Kidney tubule cell (primary cell): Measurements from ENCODE around the gene ITPR3.

Experiments
- DNase-seq: peaks from one replicate; pipeline ENCODE4 v3.0.0-alpha.2; 2018; ENCODE audit warnings: low spot score

The ITPR3 gene

DNA sequence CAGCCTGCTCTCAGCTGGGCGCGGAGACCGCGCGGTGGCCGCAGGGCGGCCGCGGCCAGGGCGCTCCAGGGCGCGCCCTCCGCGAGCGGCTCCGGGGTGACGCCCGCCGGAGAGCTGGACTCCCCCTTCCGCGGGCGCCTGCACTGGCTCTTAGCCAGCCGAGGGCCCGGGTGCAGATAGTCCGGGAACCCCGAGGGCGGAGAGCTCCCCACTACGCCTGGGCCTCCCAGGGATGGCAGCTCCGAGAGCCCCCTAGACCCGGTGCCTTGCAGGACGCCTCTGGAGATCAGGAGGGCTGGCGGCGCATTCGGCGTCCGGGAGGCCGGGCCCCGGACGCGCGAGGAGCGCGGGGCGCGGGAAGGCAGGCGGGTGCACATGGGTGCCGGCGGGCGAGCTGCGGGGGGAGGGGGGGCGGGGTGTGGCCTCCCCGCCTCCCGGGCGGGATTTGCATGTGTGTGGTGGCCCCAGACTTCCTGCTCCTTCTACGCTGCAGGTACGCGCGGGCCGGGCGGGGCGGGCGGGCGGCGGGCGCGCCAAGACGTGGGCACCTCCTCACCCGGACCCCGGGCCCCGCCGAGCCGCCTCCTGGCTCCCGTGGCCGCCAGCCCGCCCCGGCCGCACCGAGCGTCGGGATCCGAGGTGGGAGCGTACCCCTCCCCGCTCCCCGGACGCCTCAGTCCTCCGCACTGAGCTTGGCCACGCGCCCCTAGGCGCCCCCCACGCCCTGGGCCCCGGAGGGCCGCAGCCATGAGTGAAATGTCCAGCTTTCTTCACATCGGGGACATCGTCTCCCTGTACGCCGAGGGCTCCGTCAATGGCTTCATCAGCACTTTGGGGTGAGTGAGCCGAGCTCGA is at the start of gene ITPR3:
Gene ITPR3 (plus strand): TSS at position 467 of the 855 bp plus-strand sequence. CDS start 281 bp downstream, at position 748.
- DNase-seq, result peak; percentile 87

DNA sequence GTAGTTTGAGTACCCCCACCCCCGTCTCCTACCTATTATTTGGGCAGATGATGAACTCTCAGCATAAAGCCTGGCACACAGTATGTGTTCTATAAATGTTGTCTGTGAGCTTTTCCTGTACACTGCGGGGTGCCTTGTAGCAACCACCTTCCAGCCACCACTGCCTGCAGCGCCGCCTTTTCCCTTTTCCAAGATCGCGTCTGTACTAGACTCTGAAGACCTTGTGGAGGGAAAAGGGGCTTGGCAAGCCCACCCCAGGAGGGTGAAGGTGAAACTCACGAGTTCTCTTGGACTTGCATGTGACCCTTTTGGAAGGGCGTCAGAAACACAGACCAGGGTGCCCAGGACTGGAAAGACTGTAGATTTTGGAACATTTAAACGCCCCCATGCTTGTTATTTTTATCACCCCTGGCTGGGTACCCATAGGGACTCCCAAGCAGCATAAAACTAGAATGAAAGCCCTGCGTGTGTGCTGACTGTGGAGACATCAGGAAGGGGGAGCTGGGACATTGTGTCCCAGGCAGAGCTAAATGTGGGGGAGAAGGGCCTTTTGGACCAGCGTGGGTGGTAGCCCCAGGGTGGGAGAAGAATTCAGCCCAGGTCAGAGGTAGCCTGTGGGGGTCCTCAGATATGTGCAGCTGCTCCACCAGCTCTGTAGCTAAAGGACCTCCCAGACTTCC is 49.3 kb upstream of the ITPR3 start:
- no peak for DNase-seq

DNA sequence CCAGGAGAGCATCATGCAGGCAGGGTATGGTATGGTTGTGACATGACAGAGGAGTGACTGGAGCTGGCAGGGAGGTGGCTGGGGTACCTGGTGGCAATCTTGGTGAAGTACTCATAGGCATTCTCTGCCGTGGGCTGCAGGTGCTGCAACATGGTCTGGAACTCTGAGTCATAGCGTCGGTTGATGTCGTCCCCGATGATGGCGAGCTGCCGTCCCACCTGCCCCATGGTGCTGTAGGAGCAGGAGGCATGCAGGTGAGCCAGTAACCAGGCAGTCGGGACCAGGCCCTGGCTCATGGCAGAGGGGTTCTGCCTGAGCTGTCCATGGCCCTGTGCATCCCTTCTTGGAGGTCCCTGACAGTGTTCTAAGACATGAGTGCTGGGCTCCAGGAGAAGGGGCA is 45.9 kb upstream of the ITPR3 start:
- DNase-seq, result no peak

DNA sequence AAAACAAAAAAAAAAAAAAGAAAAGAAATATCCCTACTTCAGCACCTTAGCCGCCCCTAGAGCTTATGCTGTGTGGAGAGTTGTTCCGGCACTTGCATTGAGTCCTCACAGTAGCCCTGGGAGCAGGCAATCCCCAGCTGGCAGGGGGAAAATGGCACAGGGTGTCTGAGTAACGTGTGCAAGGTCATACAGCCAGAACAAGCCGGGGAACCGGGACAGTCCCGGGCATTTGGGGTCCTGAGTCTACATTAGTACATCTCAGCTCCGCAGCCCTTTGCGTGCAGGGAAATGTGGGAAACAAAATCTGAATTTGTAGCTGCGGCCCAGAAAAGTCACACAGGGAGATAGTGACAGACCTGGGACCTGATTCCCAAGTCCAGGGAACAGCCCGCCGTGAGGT is 44.5 kb upstream of the ITPR3 start:
- no peak for DNase-seq

DNA sequence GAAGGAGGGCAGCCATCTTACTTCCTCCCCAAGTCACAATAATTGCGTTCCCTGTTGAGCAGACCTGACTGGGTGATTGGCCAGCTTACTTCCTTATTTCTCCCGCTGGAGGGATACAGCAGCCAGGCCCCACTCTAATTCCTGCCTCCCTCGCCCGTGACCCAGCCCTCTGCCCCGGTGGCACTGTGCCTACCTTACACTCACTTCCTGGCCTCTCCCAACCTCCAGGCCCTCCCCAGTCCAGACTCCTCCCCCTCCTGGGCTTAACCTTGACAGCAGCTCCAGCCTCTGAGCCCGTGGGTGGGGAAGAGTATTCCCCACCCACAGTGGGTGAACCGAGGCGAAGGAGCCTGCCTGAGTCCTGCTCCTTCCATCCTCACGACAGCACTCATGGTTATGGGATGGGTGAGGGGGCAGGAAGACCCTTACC is 44.0 kb upstream of the ITPR3 start:
- peak; percentile 75 for DNase-seq

DNA sequence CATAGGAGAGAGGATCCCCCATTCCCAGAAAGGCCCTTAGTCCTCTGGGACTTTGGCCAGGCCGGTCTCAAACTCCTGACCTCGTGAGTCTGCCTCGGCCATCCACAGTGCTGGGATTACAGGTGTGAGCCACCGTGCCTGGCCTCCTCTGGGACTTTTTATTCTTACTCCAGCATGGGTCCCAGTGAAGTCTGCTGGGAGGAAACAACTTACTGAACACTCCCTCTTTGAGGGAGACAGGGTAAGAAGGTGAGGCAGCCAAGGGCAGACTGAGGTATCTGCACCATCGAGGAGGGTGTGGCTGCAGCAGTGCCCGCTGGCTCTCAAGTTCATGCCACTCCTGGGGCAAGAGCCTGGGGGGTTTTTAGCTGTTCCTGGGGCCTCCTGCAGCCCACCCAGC is 43.4 kb upstream of the ITPR3 start:
- DNase-seq, result no peak

DNA sequence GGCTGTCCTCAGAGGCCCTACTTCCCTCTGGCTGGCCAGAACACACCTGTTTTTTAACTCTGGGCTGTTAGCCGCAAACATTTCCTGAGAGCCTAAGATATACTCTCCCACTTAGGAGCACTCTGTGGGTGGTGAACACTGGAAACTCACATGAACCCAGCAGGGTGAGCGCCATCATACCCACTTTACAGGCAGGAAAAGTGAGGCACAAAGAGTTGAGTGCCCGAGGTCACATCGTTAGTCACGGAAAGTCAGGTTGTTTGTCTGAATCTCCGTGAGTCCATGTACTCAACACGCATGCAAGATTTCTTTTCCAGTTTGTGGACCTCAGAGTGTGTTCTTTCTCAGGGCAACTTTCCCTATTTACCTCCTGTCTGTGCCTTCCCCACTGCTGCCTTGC is 43.0 kb upstream of the ITPR3 start:
- no peak for DNase-seq

DNA sequence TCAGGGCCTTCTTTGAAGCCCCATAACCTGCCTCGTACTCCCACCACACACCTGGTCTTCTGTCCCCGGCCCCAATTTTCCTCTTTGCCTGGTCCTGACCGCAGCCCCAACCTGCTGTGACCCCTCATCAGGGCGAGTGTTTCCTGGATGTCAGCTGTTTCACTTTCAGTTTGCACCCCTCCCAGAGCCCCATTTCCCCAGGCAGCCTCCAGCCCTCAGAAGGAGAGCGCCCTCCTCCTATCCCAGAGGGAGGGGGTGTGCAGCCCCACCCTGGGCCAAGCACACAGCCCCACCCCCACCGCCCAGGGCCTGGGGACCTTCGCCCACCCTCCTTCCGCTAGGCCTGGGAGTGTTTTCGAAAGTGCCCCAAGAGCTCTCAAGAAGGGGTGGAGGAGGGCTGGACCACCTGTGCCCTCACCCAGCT is 42.5 kb upstream of the ITPR3 start:
- DNase-seq, result no peak

DNA sequence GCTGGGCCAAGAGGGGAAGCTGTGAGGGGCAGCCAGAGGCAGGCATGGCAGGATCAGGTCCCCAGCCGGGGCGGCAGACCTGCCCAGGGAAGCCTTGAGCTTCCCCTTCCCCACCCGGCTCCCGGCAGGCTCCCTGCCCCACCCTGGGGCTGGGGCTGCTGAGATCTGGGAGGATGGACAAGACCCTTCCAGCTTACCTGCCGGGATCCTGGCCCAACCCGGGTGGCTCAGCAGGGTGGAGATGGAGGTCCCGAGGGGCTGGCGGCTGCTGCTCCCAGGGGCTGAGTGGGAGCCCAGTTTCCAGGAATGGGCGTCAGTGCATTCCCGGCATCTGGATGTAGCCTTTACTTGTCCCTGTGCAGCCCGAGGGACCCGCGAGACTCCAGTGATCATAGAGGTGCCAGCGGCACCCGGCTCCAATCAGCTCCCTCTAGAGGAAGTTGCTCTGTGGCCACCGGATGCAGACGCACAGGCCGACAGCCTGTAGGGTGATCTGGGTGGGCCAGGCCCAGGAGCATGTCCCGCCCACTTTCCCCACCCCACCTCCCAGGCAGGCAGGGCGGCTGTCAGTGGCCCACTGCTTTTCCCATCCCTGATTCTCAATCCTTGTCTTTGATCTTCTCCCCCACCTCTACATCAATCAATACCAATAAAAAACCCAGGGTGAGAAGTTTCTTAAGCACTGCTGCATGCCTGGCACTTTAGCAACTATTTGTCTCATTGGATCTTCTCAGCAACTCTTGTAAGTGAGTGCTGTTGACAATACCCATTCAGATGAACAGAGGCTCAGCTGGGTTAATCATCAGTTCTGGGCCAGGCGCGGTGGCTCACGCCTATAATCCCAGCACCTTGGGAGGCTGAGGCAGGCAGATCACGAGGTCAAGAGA is 41.1 kb upstream of the ITPR3 start, which contains the start of gene BAK1:
Gene BAK1 (minus strand): TSS at position 449 of the 887 bp plus-strand sequence. CDS start 2,672 bp downstream, outside the sequence.
- DNase-seq, result peak; percentile 94

DNA sequence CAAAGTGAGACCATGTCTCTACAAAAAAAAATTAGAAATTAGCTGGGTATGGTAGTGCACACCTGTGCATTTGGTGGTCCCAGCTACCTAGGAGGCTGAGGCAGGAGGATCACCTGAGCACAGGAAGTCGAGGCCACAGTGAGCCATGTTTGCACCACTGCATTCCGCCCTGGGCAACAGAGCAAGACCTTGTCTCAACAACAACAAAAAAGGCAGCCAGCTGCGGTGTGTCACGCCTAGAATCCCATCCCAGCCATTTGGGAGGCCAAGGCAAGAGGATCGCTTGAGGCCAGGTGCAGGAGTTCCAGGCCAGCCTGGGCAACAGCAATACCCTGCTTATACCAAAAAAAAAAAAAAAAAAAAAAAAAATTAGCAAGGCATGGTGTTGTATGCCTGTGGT is 39.9 kb upstream of the ITPR3 start:
- no peak for DNase-seq

DNA sequence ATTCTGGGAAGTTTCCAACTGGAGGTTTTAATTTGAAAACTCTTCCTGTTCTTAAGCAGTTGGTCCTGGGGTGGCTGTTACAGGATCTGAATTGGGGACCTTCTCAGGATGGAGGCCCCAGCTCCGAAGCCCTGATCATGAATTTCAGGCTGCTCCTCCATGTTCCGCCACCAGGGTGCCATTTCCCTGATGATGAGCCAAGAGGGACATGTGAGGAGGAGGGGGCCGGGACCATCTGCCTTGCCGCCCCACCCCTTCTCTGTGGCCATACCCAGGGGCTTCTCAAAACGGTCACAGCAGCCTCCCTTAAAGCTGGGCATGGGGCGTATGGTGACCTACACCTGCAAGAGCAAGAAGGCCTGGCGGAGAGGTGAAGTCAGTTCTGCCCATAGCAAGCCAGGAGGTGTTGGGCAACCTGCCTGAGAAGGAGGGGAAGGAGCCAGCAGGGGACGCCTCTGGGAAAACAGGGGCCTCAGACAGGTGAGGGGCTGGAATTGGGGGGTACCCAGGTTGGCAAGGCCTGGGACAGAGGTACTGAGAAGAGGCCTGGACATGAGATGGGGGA is 37.4 kb upstream of the ITPR3 start:
- no peak for DNase-seq

DNA sequence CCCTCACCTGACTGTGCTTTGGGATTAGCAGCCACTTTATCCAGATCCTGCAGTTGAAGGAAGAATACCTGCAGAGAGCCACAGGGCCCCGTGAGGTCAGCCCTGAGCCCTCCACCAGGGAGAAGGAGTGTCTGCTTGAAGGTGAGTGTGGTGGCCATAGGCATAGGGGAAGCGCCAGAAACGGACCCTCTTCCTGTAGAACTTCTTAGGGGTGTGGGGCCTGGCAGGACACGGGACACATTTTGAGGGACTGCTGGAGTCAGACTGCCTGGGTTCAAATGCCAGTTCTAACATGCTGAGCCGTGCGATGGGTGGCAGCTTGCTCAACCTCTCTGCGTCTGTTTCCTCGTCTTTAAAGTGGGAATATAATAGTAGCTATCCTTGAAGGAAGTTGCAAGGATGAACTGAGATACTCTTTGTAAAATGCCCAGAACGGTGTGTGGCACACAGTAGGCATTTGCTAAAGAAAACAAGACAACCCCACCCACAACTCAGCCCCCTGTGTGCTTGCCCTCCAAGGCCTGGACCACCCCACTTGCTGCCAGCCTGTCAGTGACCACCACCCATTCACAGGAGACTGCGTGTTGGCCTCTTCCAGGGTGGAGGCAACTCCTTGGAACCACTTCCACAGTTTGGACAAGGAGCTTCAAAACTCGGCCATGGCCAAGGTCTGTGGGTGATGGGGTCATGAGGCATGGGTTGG is 36.3 kb upstream of the ITPR3 start:
- DNase-seq, result no peak

DNA sequence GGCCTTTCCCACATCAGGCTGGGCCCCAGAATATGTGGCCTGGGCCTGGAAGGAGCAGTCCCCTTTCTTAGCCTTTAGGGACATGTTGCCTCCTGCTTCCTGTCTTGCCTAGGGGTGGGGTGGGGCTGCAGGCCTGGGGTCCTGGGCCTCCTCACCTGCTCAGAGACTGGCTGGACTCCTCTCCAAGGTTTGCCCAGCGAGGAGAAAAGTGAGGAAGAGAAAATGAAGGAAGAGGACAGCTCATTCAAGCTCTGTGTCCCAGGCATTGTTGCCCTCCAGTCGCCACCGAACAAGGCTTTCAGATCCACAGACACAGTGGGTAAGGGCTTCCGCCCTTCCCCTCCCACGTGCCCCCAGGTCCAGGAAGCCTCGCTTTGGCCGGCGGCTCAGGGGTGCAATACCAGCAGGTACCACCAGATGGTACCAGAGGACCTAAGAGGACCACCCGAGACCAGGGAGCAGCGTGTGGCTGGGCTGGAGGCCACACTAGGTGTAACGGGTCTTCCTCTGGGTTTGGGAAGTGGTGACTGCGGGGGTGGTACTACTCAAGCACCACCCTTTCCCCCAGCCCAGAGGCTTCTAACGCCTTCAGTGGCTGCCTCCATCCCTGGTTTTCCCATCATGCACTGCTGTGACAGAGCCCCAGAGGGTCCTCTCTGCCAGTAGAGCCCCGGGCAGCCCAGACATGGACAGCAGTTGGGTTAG is 35.6 kb upstream of the ITPR3 start:
- DNase-seq, result peak; percentile 82

DNA sequence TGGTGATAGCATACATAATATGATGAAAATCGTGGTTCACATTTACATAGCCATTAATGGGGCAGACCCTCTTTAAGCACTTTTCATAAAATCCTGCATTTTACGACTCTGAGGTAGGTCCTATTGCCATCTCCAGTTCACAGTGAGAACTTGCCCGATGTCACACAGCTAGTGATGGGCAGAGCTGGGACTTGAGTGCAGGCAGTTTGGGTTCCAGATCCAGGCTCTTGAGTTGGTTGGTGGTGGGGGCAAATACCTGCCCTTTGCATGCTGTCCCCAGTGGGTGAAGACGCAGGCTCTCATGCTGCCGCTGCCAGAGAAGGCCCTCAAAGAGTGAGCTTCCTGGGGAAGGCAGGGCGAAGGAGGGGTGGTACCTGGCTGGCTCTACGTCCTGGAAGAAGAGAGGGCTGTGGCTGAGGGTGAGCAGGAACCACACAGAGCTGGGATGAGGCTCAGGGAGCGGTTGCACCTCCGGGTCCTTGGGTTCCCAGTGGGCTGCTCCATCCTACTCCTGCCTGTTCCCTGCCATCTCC is 34.9 kb upstream of the ITPR3 start:
- no peak for DNase-seq

DNA sequence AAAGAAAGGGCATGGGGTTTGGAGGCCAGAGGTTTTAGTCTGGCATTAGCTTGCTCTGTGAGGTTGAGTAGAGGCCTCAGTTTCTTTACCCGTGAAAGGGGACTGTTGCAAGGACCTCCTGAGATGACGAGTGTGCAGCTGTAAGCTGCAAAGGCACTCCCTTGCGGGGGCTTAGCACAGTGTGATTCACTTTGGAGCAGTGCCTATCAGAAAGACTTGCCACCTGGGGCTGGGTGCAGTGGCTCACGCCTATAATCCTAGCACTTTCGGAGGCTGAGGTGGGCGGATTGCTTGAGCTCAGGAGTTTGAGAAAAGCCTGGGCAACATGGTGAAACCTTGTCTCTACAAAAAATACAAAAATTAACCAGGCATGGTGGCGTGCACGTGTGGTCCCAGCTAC is 33.6 kb upstream of the ITPR3 start:
- DNase-seq, result no peak

DNA sequence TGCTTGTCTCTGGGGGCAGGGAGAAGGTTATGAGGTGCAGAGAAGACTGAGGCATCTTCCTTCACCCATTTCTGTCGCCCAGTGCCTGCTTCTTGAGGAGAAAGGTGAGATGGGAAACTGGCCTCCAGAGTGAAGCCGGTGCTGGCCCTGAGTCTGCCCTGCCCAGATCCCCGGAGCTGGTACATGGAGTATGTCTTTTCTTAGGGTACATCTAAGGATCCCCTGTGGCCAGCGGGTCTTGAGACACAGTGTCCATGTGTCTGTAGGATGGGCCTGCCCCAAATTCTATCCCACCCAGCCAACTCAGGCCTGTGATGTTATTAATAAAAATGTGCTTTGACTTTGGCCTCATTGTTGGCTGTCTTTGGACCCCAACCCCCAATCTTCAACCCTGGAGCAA is 32.2 kb upstream of the ITPR3 start:
- no peak for DNase-seq

DNA sequence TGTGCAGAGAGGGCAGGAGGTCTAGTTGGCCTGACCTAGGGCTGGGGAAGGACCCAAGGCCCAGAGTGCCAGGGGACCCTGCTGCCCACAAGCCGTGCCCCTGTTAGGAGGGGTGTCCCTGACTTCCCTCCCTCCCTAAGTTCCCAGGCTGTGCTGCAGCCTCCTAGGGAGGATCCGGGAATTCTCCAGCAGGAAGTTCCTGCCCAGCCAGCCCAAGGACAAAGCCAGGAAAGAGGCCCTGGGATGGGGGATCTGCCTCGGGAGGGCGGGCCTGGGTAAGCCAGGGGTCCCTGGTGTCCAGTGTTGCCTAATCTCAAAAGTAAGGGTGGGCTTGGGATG is 31.8 kb upstream of the ITPR3 start:
- no peak for DNase-seq

DNA sequence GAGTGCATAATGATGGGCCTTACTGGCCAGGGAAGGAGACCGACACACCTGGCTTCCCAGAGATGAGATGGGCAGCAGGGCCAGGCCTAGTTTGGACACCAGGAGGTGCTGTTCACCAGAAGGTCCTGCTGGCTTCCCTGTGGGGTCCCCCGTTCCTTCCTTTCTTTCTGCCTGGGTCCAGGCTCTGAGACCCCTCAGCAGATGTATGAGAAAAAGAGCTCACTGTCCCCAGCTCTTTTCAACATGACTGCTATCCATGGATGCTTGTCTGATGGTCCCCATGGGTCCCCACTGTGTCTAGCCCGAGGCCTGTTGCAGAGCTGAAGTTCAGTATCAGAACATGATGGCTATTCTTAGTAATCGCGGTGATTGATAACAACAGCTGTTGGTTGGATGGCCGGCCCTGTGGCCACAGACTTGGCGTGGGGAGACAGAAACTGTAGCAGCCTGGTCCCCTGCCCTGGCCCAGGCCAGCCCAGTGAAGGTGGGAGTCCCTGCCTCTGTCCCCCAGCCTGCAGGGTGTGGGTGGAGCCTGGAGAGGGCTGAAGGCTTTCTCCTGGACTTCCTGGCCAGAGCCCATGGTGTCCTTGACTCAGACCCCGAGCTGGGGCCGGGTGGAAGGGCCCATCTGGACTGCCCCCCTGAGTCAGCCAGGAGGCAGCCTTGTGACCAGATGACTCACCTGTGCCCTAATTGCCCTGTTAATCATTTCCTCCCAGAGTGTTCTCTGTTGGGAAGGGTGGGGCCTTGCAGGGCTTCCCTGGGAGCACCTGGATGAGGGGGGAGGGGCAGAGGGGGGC is 31.2 kb upstream of the ITPR3 start:
- DNase-seq, result peak; percentile 99

DNA sequence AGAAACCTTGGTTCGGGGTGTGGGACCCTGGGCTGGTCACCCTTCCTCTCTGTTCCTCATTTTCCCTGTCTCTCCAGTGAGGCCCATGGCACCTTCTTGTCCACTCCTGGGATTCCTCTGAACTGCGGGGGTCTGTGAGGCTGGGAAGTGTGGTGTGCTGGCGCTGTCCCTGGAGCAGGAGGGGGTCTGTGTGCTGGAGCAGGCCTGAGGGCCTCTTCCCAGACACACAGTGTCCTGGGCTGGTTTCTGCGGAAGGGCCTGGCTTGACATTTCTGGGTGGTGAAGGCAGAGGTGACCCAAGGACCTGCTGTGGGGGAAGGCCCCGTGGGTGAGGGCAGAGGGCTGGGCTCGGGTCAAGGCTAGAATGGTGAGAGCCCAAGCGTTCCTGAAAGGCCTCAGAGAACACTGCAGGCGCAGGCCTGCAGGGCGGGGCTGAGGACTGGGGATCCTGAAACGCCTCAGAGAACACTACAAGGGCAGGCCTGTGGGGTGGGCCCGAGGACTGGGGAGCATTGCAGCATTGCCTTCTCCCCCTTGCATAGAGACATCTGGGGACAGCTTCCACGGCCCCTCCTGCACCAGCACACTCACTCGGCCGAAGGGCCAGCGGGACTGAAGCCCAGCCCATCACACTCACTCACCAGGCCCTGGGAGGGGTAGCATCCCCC is 30.5 kb upstream of the ITPR3 start:
- DNase-seq, result peak; percentile 80
